ENCODE measurements around the gene IGHMBP2. TPM values are rescaled to one million over a fixed set of nuclear protein-coding genes. Genes with fewer than 3 reads are reported as not detected.

The IGHMBP2 gene
- total RNA-seq, 1 donor from 2014 or later, result 8.7 TPM

DNA sequence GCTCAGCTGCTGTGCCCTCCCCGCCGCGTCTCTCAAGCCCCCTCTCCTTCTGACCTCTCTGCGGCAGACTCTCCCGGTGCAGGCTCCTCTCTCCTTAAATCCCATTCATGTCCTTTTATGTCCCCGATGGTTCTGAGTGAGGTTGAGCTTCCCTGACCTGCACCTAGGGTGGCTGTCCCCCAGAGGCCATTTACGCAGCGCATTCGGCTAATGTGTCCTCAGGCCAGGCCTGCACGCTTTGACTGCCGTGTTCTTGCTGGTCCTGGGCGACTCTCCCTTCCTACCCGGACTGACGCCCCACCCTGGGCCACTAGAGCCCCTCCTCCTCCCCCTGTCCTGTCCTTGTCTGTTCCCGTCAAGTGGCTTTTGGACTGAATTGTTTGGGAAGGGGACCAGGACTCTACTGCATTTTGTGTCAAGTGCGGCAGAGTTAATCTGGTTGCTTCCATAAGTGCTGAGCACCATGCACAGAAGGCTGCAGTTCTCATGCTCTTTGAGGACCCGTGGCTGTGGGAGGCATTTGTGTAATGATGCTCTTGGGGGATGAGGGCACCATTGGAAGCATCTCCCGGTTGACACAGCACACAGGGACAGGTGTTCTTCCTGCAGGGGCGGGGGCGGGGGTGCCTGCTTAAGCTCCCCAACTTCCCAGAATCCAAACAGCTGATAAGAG is 37.1 kb downstream of the IGHMBP2 start:
- no peak overlapping the region for H3K4me3 ChIP-seq (ENCODE audit: low read depth, low read length)
- H3K27me3 ChIP-seq (ENCODE audit: control insufficient read depth, insufficient read depth, low read length), result no peaks in the 10 kb centered on the region
- TF ChIP-seq, protein P1, sequence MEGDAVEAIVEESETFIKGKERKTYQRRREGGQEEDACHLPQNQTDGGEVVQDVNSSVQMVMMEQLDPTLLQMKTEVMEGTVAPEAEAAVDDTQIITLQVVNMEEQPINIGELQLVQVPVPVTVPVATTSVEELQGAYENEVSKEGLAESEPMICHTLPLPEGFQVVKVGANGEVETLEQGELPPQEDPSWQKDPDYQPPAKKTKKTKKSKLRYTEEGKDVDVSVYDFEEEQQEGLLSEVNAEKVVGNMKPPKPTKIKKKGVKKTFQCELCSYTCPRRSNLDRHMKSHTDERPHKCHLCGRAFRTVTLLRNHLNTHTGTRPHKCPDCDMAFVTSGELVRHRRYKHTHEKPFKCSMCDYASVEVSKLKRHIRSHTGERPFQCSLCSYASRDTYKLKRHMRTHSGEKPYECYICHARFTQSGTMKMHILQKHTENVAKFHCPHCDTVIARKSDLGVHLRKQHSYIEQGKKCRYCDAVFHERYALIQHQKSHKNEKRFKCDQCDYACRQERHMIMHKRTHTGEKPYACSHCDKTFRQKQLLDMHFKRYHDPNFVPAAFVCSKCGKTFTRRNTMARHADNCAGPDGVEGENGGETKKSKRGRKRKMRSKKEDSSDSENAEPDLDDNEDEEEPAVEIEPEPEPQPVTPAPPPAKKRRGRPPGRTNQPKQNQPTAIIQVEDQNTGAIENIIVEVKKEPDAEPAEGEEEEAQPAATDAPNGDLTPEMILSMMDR (IDR thresholded peaks at IDR 0.05; ENCODE audit: insufficient read depth, low read length, severe bottlenecking), result no peak
- DNase-seq (ENCODE audit: low read depth), result no peak
- peaks cover 3% of the 10 kb centered on the region for H3K36me3 ChIP-seq (ENCODE audit: control insufficient read depth, insufficient read depth, low read length)
- FAIRE-seq, result no peak

DNA sequence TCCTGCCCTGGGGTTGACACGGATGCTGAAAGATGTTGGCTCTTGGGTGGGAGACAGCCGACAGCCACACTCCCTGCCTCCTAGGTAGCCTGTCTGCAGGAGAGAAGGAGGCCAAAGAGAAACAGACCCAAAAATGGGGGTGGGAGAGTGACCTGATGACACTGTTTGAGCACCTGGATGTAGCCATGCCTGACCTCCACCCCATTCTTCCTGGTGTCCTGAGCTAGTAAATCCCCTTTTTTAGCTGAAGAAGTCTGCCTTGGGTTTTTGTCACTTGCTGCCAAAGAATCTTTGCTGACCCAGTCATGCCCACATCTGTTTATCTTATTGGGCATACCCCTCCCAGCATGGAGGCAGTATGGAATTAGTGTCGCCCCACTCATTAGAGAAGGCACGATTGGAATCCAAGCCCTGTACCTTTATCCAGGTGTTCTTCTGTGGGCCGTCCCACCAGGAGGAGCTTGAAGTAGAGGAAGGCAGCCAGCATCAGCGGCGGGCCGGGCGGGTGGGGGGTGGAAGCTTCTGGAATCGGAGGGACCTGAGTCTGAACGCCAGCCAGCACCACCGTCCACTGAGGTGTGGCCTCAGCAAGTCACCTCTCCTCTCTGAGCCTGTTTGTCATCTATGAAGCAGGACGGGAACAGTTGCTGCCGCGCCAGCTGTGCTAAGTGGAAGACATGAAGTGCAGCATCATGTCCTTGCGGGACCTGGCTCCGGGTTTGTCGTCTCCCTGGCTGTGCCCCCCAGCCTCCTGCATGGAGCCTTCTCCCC is 37.8 kb downstream of the IGHMBP2 start:
- Histone ChIP-seq H3K27me3 (ENCODE audit: control insufficient read depth, insufficient read depth, low read length) (no peaks in the 10 kb centered on the region), H3K36me3 (ENCODE audit: control insufficient read depth, insufficient read depth, low read length) (peaks cover 2% of the 10 kb centered on the region), H3K4me3 (ENCODE audit: low read depth, low read length) (no peak overlapping the region)
- TF ChIP-seq, protein P1 (IDR thresholded peaks at IDR 0.05; ENCODE audit: insufficient read depth, low read length, severe bottlenecking), result no peak
- DNase-seq (ENCODE audit: low read depth), result no peak
- no peak for FAIRE-seq

DNA sequence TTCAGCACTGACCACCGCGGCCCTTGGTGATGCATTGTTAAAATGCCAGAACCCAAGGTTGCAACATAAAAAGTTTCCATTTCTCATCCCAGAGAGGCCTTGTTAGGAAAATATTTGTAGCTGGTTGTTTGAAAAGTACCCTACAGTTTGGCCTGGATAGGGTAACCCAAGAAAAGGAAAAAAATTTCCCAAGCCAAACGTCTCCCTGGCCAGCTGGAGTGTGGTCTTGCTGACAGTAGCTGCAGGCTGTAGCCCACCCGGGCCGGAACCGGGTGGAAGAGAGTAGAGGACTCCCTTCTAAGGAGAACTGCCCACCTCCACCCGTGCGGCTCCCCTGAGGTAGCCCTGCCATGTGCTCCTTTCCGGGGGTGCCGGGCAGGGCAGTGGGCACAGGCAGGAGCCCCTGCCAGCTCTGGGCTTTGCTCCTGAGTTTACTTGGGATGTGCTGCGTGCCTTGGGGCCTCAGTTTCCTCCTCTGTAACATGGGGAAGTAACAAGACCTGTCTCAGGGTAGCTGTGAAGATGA is 38.5 kb downstream of the IGHMBP2 start:
- Histone ChIP-seq H3K4me3 (ENCODE audit: low read depth, low read length) (no peak overlapping the region), H3K36me3 (ENCODE audit: control insufficient read depth, insufficient read depth, low read length) (peaks cover 2% of the 10 kb centered on the region), H3K27me3 (ENCODE audit: control insufficient read depth, insufficient read depth, low read length) (peaks cover 1% of the 10 kb centered on the region)
- TF ChIP-seq, protein P1 (IDR thresholded peaks at IDR 0.05; ENCODE audit: insufficient read depth, low read length, severe bottlenecking), result no peak
- FAIRE-seq, result no peak
- no peak for DNase-seq (ENCODE audit: low read depth)

DNA sequence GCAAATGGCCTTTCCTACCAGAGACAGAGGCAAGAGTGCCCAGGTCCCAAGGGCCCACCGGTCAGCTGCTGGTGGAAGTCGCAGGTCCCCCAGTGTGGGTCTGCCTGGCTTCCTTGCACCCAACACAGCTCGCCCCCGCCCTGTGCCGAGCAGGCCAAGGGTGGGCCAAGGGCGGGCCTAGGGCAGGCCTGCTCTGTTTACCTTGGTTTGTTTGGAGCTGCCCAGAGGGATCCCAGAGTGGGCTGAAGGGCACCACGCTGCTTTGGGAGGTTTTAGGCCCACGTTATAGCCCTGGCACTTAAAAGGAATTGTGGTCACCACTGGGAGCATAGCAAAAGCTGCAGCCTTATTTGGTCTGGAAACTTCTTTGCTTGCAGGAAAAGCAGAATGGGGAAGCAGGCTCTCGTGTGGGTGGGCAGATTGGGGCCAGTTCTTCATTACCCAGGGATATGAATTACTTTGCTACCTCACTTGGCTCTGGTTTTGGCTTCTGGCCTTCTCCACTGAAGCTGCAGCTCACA is 39.1 kb downstream of the IGHMBP2 start:
- H3K27me3 ChIP-seq (ENCODE audit: control insufficient read depth, insufficient read depth, low read length), result peaks cover 1% of the 10 kb centered on the region
- DNase-seq (ENCODE audit: low read depth) (no peak), FAIRE-seq (no peak)
- TF ChIP-seq, protein P1 (IDR thresholded peaks at IDR 0.05; ENCODE audit: insufficient read depth, low read length, severe bottlenecking), result no peak
- H3K36me3 ChIP-seq (ENCODE audit: control insufficient read depth, insufficient read depth, low read length), result peaks cover 2% of the 10 kb centered on the region
- H3K4me3 ChIP-seq (ENCODE audit: low read depth, low read length), result no peak overlapping the region

DNA sequence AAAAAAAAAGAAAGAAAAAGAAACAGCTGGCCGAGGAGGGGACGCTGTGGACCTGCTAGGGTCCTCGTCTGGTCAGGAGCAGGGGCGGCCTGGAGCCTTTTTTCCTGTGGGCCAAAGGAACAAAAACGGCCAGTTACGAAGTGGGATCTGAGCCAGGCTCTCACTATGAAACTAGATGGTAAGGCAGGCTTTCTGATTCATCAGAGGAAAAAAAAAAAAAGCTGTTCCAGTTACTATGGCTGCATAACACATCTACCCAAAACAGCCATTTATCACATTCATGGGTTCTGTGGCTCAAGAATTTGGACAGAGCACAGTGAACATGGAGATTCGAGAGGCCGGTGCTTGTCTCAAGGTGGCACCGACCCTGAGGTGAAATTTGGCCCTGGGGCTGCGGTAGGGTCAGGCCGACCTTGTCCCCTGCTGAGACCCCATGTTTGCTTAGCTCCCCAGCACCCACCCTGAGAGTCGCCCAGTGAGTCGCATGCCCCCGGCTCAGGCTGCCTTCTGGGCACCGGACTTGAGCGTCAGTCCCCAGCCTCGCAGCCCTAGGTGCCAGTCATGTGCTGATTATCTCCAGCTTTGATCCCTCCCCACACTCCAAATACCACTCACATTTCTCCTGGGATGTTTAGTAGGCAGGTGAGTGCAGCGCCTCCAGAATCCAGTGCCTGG is 42.9 kb downstream of the IGHMBP2 start:
- H3K27me3 ChIP-seq (ENCODE audit: control insufficient read depth, insufficient read depth, low read length), result peaks cover 1% of the 10 kb centered on the region
- no peak overlapping the region for H3K4me3 ChIP-seq (ENCODE audit: low read depth, low read length)
- peak; percentile 51 for DNase-seq (ENCODE audit: low read depth)
- TF ChIP-seq, protein P1 (IDR thresholded peaks at IDR 0.05; ENCODE audit: insufficient read depth, low read length, severe bottlenecking), result no peak
- no peak for FAIRE-seq
- no peaks in the 10 kb centered on the region for H3K36me3 ChIP-seq (ENCODE audit: control insufficient read depth, insufficient read depth, low read length)

Measured in bronchial epithelial cell (primary cell).